Esophagus squamous epithelium (tissue), 4 donors: Measurements from ENCODE around the gene PEDS1.

Experiments used
- POLR2A ChIP-seq, 4 donors: fragments of 450-650 bp; IDR thresholded peaks; one replicate each; pipeline ENCODE4 v1.6.1; 2017; ENCODE audit warnings: antibody characterized with exemption in 4 of 4, mild to moderate bottlenecking in 4 of 4, moderate library complexity in 3 of 4
- TF ChIP-seq, protein P1 (sequence below), 6 experiments: fragments of 450-650 bp in 4 of 6; fragments of 200-600 bp in 2 of 6; sonication (generic) in 2 of 6; IDR thresholded peaks; one replicate each; pipeline ENCODE4 v1.5.1; 2016 to 2019; ENCODE audit warnings: antibody characterized with exemption in 6 of 6, mild to moderate bottlenecking in 4 of 6, moderate library complexity in 4 of 6

DNA sequence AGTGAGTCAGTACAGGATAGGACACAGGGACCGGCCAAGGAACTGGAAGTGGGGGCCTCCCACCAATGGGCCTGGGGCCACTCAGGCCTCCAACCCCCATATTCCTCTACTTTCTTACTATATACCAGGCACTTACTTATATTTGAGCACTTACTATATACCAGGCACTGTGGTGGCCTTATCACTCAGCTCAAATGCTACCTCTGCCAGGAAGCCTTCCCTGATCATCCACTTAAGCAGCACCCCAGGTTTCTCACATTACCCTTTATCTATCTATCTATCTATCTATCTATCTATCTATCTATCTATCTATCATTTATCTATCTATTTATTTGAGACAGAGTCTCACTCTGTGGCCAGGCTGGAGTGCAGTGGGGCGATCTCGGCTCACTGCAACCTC lies 28.2 kb downstream of the PEDS1 start:
- TF ChIP-seq, protein P1, sequence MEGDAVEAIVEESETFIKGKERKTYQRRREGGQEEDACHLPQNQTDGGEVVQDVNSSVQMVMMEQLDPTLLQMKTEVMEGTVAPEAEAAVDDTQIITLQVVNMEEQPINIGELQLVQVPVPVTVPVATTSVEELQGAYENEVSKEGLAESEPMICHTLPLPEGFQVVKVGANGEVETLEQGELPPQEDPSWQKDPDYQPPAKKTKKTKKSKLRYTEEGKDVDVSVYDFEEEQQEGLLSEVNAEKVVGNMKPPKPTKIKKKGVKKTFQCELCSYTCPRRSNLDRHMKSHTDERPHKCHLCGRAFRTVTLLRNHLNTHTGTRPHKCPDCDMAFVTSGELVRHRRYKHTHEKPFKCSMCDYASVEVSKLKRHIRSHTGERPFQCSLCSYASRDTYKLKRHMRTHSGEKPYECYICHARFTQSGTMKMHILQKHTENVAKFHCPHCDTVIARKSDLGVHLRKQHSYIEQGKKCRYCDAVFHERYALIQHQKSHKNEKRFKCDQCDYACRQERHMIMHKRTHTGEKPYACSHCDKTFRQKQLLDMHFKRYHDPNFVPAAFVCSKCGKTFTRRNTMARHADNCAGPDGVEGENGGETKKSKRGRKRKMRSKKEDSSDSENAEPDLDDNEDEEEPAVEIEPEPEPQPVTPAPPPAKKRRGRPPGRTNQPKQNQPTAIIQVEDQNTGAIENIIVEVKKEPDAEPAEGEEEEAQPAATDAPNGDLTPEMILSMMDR (IDR thresholded peaks at IDR 0.05) = no peak
- no peak for TF ChIP-seq POLR2A (IDR thresholded peaks at IDR 0.05)
